Effector memory CD4-positive, alpha-beta T cell (primary cell): Measurements from ENCODE around the gene DPF3.

Source experiments
- DNase-seq, 3 donors: peaks; one replicate each; pipeline ENCODE4 v3.0.0-alpha.2; 2020
- H3K27ac ChIP-seq: 2 replicates; pipeline ENCODE4 v1.7.0; 2013; ENCODE audit warnings: mild to moderate bottlenecking, low read length, moderate library complexity; ENCODE audit not compliant: insufficient read depth, poor library complexity, severe bottlenecking
- H3K27me3 ChIP-seq: replicated peaks from 2 replicates; pipeline ENCODE4 v1.7.0; 2013; ENCODE audit warnings: mild to moderate bottlenecking, low read length; ENCODE audit not compliant: insufficient read depth, control insufficient read depth, poor library complexity, severe bottlenecking
- H3K36me3 ChIP-seq: 2 replicates; pipeline ENCODE4 v1.7.0; 2013; ENCODE audit warnings: mild to moderate bottlenecking, low read length, moderate library complexity; ENCODE audit not compliant: control insufficient read depth, insufficient read depth
- H3K4me1 ChIP-seq: 2 replicates; pipeline ENCODE4 v1.7.0; 2013; ENCODE audit warnings: low read length, mild to moderate bottlenecking; ENCODE audit not compliant: control insufficient read depth, insufficient read depth, poor library complexity, severe bottlenecking
- H3K4me3 ChIP-seq: 2 replicates; pipeline ENCODE4 v1.7.0; 2013; ENCODE audit warnings: low read length, low read depth, mild to moderate bottlenecking; ENCODE audit not compliant: insufficient read depth, poor library complexity, severe bottlenecking
- H3K9me3 ChIP-seq: 2 replicates; pipeline ENCODE4 v1.7.0; 2013; ENCODE audit warnings: mild to moderate bottlenecking, low read length, moderate library complexity; ENCODE audit not compliant: control insufficient read depth

DPF3 gene

DNA sequence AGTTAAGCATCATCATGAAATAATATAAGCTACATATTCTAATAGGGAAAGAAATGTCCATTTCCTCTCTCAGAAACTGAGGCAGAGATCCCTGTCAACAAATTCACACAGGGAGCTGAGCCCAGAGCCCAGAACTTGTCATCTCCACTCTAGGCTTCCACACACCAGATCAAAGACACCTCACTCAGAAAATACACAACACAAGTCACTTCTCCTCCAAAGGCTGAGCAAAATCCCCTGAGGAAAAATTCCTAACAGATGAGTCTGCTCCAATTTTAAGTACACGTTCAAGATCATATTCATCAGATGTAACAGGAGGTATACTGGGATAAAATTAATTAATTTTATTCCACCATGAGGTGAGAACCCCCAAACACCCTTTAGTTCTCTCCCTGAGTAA is 227.3 kb downstream of the DPF3 start:
- H3K4me1 ChIP-seq: no peaks in the 10 kb centered on the region
- no peak overlapping the region for H3K27ac ChIP-seq
- H3K4me3 ChIP-seq: no peak overlapping the region
- no peak for DNase-seq
- no peaks in the 10 kb centered on the region for H3K9me3 ChIP-seq
- H3K27me3 ChIP-seq: no peaks in the 10 kb centered on the region
- H3K36me3 ChIP-seq: no peaks in the 10 kb centered on the region

DNA sequence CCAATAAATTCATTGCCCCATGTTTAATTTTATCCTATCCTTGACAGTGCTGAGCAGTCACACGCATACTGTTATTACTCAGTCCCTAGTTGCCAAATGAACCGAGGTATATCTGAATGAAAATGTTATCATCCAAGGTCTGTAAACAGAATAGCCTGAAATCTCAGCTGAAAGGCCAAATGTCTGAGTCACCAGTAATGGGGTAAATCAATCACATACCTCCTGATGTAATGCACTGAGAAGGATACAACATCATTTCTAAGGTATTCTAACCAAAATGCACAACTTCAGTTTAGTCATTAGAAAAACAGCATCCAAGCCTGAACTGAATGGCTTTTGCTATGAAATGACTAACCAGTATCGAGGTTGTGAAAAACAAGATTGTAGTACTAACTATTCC is 228.6 kb downstream of the DPF3 start:
- H3K36me3 ChIP-seq: no peaks in the 10 kb centered on the region
- no peaks in the 10 kb centered on the region for H3K27me3 ChIP-seq
- no peak overlapping the region for H3K4me3 ChIP-seq
- no peak overlapping the region for H3K27ac ChIP-seq
- DNase-seq: no peak
- H3K9me3 ChIP-seq: no peaks in the 10 kb centered on the region
- H3K4me1 ChIP-seq: no peaks in the 10 kb centered on the region

DNA sequence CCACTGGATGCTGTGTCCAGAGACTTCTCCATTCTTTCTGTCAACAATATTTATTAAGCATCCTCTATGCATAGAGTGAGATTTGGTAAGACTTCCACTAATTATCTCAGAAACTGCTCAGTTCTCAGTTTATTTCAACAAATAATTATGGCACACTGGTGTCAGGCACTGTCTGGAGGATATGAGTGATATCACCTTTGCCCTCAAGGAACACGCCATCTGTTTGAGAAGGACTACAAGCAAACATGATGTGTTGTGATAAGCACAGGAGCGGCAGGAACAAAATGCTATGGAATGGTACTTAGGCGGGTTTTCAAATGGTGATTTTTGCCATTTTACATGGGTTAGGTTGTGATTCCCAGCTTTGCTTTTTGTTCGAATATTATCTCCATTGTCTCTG is 229.2 kb downstream of the DPF3 start:
- Histone ChIP-seq H3K27ac (no peak overlapping the region), H3K4me3 (no peak overlapping the region), H3K9me3 (no peaks in the 10 kb centered on the region), H3K4me1 (no peaks in the 10 kb centered on the region), H3K27me3 (no peaks in the 10 kb centered on the region), H3K36me3 (no peaks in the 10 kb centered on the region)
- DNase-seq: no peak

DNA sequence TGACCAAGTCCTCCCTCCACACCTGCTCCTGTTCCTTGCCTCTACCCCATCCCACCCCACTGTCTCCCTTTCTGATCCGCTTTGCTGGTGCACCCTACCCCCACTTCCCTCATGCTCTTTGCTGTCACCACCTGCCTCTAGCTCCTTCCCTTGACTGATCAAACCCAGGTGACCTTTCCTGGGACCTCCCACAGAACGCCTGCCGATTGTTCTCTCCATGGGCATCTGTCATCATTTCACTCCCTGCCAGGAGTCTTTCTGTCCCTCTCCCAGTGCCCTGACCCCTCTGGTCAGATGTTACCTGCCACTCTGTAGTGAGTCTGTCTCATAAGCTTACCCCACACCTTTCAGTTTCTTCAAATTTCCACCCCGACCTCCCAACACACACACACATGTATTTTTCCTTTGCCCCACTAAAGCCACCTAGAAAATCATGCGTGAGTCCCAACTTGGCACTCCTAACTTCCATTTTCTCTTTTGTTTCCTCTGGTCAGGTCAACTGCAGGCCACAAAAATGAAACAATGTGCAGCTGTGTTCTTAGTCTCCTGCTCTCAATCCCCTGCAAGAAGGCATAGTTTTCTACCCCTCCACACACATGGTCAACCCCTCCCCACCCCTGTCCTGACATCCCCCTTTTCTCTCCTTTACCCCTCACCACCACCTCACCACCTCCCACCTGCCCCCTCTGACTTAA is 229.8 kb downstream of the DPF3 start:
- H3K27me3 ChIP-seq: no peaks in the 10 kb centered on the region
- no peak for DNase-seq
- H3K27ac ChIP-seq: no peak overlapping the region
- no peak overlapping the region for H3K4me3 ChIP-seq
- H3K9me3 ChIP-seq: no peaks in the 10 kb centered on the region
- no peaks in the 10 kb centered on the region for H3K36me3 ChIP-seq
- H3K4me1 ChIP-seq: no peaks in the 10 kb centered on the region

DNA sequence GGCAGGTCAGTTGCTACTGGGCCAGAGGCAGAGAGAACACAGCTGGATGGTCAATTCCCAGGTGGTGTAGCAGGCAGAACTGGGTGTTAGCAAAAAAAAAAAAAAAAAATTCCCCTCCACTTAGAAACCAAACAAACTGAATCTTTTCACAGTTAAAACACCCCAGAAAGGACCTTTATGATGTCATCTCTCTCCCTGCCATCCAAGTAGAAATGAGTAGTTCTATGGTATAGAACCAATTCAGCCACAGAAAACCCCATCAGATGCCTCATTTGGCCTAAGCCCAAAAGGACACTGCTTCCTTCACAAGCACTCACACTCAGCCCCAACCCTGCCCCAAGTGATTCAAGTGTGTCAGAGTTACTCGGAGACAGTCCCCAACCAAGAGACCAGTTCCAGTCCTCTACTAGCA is 230.8 kb downstream of the DPF3 start:
- no peaks in the 10 kb centered on the region for H3K36me3 ChIP-seq
- no peak for DNase-seq
- no peaks in the 10 kb centered on the region for H3K4me1 ChIP-seq
- H3K27ac ChIP-seq: no peak overlapping the region
- H3K27me3 ChIP-seq: no peaks in the 10 kb centered on the region
- H3K4me3 ChIP-seq: no peak overlapping the region
- no peaks in the 10 kb centered on the region for H3K9me3 ChIP-seq

GRCh38 chr14:72662214-72662613 is 231.7 kb downstream of the DPF3 start:
- H3K27me3 ChIP-seq: no peaks in the 10 kb centered on the region
- no peak overlapping the region for H3K27ac ChIP-seq
- DNase-seq: no peak
- H3K9me3 ChIP-seq: no peaks in the 10 kb centered on the region
- no peaks in the 10 kb centered on the region for H3K4me1 ChIP-seq
- no peak overlapping the region for H3K4me3 ChIP-seq
- H3K36me3 ChIP-seq: no peaks in the 10 kb centered on the region

GRCh38 chr14:72657214-72657921 is 236.5 kb downstream of the DPF3 start:
- no peak overlapping the region for H3K4me3 ChIP-seq
- no peaks in the 10 kb centered on the region for H3K9me3 ChIP-seq
- H3K27ac ChIP-seq: no peak overlapping the region
- H3K4me1 ChIP-seq: no peaks in the 10 kb centered on the region
- H3K27me3 ChIP-seq: no peaks in the 10 kb centered on the region
- H3K36me3 ChIP-seq: no peaks in the 10 kb centered on the region
- DNase-seq: no peak

- no peaks in the 10 kb centered on the region for H3K9me3 ChIP-seq
- DNase-seq: no peak
- H3K4me1 ChIP-seq: no peaks in the 10 kb centered on the region
- peaks cover 4% of the 10 kb centered on the region for H3K27me3 ChIP-seq
- H3K4me3 ChIP-seq: no peak overlapping the region
- H3K36me3 ChIP-seq: no peaks in the 10 kb centered on the region
- no peak overlapping the region for H3K27ac ChIP-seq
Observed at GRCh38 chr14:72653026-72653425, 240.9 kb downstream of the DPF3 start.

- peaks cover 4% of the 10 kb centered on the region for H3K27me3 ChIP-seq
- H3K9me3 ChIP-seq: no peaks in the 10 kb centered on the region
- no peak for DNase-seq
- no peak overlapping the region for H3K4me3 ChIP-seq
- H3K27ac ChIP-seq: no peak overlapping the region
- H3K36me3 ChIP-seq: no peaks in the 10 kb centered on the region
- H3K4me1 ChIP-seq: no peaks in the 10 kb centered on the region
Observed at GRCh38 chr14:72652179-72652578, 241.7 kb downstream of the DPF3 start.

GRCh38 chr14:72651714-72652113 is 242.2 kb downstream of the DPF3 start:
- Histone ChIP-seq H3K36me3 (no peaks in the 10 kb centered on the region), H3K27me3 (peaks cover 4% of the 10 kb centered on the region), H3K4me3 (no peak overlapping the region), H3K9me3 (no peaks in the 10 kb centered on the region), H3K4me1 (no peaks in the 10 kb centered on the region), H3K27ac (no peak overlapping the region)
- no peak for DNase-seq
